ENCODE measurements around the gene IKBIP.
A peak's percentile ranks its signal among the peaks of the same experiment; 100 is the strongest.
"Not testable (repeated sequence)": the region's sequence is repeated elsewhere in the genome, so short reads cannot be mapped to it uniquely, and the experiment has no call there.

The IKBIP gene

GRCh38 chr12:98644712-98645571 lies at the start of gene IKBIP, which contains the start of gene APAF1:
TSS of gene IKBIP (minus strand) at chr12:98644788. CDS start at chr12:98644701, 87 bp downstream.
TSS of gene APAF1 (plus strand) at chr12:98645290. CDS start at chr12:98648360, 3,070 bp downstream.
- DNase-seq = peak; percentile 92

- no peak for DNase-seq
Observed at GRCh38 chr12:98691351-98691750, 46.8 kb upstream of the IKBIP start.

DNA sequence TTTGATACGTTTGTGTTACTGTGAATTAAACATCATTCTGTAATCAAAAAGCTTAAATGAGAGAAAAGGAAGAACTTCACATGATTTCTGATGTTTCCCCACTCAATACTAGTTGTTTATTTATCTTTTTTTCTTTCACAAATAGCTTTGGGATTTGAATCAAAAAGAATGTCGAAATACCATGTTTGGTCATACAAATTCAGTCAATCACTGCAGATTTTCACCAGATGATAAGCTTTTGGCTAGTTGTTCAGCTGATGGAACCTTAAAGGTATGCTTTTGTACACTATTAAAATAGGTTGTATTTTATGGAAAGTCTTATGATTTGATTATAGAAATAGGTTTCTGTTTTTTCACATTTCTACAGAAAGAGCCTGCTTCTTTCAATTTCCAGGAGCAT lies 42.0 kb upstream of the IKBIP start:
- DNase-seq = no peak

- no peak for DNase-seq
Observed at GRCh38 chr12:98684199-98684598, 39.6 kb upstream of the IKBIP start.

DNA sequence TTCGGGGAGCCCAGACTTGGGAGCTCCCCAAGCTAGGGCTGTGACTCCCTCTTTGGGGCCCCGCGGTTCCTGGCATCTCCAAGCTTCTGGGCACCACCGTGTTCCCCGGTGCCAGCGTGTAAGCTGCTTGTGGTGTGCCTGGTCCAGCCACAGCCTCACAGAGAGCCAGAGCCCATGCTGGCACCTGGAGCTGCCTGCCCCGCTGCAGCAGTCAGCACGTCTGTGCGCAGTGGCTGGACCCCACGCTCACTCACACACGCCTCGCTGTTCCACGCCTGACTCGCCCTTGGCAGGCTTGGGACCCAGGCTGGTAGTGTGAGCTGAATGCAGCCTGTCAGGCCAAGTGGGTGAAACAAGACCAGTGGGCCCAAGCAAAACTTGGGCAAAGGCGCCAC lies 35.0 kb upstream of the IKBIP start:
- no peak for DNase-seq

GRCh38 chr12:98678946-98679610 lies 34.5 kb upstream of the IKBIP start:
- DNase-seq = no peak

- DNase-seq = no peak
Observed at GRCh38 chr12:98678236-98678945, 33.8 kb upstream of the IKBIP start.

- DNase-seq = no peak
Observed at GRCh38 chr12:98674841-98675240, 30.3 kb upstream of the IKBIP start.

GRCh38 chr12:98671459-98671858 lies 26.9 kb upstream of the IKBIP start:
- DNase-seq = no peak

DNA sequence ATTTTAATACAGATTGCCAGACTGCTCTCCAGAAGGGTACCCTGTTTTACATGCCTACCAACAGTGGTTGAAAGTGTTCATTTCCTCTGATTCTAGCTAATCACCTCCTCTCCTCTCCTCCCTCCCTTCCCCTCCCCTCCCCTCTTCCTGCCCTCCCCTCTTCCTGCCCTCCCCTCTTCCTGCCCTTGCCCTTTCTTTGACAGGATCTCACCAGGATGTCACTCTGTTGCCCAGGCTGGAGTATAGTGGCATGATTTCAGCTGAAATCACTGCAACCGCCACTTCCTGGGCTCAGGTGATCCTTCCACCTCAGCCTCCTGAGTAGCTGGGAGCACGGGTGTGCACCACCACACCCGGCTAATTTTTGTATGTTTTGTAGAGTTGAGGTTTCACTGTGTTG lies 25.2 kb upstream of the IKBIP start:
- DNase-seq = no peak

DNA sequence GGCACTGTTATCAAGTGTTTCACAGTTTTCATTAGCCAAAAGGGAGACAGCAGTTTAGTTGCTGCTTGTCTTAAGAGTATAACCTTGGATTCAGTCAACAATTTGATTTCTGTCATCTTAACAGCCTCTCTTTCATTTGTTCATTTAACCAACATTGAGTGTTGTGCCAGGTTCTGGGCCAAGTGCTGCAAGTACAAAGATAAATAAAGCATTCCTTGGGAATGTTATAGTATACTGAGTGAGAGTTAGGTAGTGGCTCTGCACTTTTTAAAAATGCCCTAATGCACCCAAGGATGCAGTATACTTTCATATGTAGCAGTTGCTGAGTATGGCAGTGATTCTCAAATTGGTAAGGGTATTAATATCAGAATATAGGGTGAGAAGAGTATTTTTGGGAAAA lies 15.9 kb upstream of the IKBIP start:
- DNase-seq = no peak

DNA sequence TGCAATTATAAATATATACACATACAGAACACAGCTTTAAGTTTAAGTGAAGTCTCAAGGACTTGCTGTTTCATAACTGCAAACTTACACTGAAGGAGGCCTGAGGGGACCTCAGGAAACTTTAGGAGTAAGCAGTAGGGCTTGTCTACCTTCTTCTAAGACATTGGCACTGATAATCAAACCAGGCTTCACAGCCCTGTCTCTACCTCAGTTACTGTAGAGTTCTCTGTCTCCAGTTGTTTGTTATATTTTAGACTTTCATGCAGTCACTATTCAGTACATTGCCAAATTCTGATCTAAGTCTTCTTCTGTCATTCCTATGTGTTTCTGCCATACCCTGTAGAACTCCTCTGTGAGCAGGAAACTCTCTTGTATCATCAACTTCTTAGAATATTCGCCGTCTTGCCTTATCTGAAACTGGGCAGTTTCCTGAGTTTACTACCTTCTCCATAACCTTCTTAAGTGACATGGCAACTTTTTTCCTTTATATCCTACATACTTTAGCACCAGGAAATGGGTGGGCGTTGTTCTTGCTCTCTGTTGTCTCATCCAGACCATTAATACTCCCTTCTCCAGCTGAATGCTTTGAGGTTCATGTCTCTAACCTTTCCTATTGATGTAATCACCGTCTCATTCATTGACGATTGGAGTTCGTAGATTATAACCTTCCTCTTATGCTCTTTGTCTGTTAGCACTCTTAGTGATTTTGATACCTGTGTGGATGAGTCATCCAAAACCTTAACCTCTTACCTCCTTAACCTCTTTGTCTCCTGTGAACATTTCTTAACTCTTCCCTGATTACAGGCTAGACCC lies 11.9 kb upstream of the IKBIP start:
- no peak for DNase-seq

DNA sequence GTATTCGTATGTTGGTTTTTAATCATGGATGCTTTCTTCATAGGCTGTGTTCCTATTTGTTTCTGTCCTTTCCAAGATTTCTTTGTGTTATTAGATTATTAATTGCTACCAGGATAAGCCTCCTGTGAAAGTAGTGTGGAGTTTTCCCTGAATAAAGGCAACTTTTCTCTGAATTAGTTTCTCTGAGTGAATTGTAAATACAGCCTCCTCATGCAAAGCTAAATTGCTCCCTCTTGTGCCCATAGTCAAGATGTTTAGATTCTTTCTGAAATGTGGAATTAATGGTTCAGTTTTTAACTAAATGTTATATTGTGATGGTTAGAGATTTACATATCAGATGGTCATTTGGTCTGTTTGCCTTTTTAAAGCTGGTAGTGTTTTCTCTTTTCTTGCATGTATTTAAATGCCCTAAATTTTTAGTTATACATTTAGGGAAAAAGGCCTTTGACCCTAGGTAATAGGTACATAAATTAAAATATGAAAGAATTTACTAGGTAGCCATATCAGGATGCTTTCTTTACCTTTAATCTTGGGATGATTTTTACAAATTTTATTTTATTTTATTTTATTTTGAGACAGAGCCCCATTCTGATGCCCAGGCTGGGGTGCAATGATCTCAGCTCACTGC lies 9.4 kb upstream of the IKBIP start:
- peak; percentile 59 for DNase-seq

DNA sequence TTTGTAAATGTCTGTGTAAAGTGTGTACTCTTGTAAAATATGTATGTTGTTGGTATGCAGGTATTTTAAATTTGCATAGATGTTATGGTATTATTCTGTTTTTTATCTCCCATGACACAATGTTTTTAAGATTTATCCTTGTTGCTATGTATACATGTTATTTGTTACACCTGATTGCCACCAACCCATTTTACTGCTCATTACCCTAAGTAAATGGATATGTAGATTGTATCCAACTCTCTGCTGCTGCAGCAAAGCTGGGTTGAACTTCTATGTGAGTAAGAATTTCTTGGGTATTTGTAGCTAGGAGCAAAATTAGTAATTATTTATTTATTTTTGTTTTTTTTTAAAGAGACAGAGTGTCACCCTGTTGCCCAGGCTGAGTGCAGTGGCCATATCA lies 6.7 kb upstream of the IKBIP start:
- no peak for DNase-seq

DNA sequence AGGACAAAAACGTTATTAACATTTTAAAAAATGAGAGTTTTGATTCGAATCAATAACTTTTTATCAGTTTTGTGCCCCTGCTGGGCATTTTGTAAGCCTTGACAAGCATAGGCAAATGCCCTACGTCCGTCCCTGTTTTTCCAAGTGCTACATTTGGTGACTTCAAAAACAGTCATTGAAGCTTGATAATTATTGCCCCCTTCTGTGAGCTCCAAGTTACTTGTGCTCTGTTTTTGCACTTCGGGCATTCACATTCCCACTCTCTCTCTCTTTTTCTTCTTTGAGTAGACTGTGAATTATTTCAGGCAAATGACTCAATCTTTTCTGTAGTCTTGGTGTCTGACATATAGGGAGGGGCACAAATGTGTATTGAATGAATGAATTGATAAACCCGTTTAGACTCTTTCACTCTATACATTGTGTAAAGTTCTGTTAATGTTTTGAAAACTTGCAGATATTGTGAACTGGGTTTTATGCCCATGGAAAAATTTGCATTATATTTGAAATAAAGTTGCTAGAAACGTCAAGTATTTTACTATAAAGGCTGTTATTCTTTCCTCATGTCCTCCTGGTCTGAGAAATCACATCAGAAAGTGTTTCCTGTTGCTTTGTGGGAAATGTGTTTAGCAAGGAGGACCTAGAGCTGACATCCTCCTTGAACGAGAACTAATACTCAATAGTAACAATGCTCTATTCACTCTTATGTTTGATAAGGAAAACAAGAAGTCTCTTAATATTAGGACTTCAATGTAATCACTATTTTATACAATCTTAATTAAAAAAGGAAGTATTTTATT lies 1.9 kb upstream of the IKBIP start:
- no peak for DNase-seq

- no peak for DNase-seq
Observed at GRCh38 chr12:98645572-98646067, 1.0 kb upstream of the IKBIP start.

GRCh38 chr12:98644433-98644711 lies 216 bp downstream of the IKBIP start:
- no peak for DNase-seq

DNA sequence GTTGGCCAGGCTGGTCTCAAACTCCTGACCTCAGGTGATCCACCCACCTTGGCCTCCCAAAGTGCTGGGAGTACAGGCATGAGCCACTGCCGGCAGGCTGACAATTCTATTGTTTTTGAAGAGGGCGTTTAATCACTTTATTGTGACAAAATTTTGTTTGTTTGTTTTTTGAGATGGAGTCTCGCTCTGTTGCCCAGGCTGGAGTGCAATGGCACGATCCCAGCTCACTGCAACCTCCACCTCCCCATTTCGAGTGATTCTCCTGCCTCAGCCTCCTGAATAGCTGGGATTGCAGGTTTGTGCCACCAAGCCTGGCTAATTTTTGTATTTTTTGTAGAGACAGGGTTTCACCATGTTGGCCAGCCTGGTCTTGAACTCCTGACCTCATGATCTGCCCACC lies 1.8 kb downstream of the IKBIP start:
- not testable (repeated sequence) for DNase-seq

DNA sequence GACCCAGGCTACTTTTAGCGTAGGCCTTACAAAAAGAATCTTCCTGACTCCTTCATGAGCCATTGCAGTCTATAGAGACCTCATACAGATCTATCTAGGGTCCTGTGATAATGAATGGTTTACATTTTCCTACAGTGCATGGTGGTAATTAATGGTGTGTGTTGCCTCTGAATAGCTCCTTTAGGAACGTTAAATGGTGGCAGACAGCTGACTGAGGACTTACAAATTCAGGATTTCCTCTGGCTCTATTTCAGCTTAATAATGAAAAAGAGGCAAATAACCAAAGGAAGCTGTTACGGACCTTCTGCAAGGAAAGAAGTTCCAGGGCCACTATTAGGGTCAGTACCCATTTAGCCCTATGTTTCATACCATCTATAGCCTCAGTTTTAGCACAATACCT lies 5.1 kb downstream of the IKBIP start:
- DNase-seq = no peak

DNA sequence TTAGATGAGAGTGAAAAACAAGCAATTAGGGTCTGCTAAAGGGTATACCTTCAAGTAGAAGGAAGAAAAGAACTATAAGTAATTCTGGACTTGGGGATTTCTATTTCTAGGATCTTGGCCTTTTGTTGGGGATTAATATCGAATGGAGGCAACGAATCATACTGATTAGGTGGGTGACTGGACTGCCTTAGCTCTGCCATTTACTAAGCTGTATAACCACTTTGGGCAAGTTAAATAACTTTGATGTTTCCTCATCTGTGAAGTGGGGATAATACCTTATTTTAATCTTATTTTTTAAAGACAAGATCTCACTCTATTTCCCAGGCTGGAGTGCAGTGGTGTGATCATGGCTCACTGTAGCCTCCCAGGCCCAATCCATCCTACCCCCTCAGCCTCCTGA lies 6.6 kb downstream of the IKBIP start:
- no peak for DNase-seq

DNA sequence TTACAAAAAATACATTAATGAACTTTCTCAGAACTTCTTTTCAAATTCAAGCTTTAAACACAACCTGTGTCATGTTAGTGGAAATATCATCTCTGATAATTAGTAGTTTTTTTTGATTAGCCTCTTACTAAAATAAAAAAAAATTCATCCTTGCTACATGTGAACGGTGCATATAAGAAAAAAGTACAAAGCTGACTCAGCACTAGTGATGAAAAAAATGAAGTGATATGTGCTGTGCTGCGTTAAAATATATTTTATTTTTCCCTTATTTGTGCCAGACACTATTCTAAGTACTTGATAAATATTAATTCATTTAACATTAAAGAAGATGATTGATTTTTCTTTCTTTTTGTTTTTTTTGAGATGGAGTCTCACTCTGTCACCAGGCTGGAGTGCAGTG lies 7.5 kb downstream of the IKBIP start:
- no peak for DNase-seq
